ENCODE data around the gene KRTAP19-2.
A peak's percentile ranks its signal among the peaks of the same experiment; 100 is the strongest.

KRTAP19-2 gene, protein sequence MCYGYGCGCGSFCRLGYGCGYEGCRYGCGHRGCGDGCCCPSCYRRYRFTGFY

DNA sequence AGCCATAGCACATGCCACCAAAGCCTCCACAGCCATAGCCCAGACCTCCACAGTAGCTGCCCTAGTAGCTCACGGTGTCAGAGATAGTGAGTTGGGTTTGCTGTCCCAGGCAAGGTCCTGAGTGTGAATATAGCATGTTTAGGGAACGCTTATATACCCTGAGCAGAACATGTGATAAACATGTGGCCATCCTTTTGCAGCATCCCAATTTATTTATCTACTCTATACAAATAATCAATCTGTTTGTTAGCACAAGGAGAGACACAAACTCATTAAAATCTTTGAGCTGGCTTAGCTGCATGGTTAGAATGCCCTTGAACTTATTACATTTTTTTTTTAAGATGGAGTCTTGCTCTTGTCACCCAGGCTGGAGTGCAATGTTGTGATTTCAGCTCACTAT lies at the start of gene KRTAP19-2:
Gene KRTAP19-2, minus strand, starts transcription at position 101 of the 400 bp plus-strand sequence. Its CDS starts 88 bp downstream, at position 13.
- DNase-seq, result no peak

- no peak for DNase-seq
Measured at GRCh38 chr21:30518876-30519275, 31.6 kb upstream of the KRTAP19-2 start.

GRCh38 chr21:30515681-30516080 lies 28.4 kb upstream of the KRTAP19-2 start:
- DNase-seq, result no peak

- peak in 1 of 2 donors; percentile 3 for DNase-seq
Measured at GRCh38 chr21:30505621-30506205, 18.5 kb upstream of the KRTAP19-2 start.

DNA sequence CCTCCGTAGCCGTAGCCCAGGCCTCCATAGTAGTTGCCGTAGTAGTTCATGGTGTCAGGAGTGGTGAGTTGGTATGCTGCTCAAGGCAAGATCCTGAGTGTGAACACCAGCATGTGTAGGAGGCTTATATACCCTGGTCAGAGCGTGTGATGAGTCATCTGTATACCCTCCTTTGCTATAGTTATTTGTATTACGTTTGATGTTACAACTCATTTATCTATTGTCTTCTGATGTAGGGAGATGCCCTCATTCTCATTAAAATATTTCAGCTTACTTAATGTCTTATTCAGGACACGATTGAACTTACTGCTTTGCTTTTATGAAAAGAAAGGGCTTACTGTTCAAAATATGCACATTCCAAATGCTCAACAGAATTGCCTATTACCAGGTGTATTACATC lies 14.8 kb upstream of the KRTAP19-2 start, which contains the start of gene KRTAP19-5:
Gene KRTAP19-5, minus strand, starts transcription at position 101 of the 400 bp plus-strand sequence. Its CDS starts 51 bp downstream, at position 50.
- DNase-seq, result no peak

DNA sequence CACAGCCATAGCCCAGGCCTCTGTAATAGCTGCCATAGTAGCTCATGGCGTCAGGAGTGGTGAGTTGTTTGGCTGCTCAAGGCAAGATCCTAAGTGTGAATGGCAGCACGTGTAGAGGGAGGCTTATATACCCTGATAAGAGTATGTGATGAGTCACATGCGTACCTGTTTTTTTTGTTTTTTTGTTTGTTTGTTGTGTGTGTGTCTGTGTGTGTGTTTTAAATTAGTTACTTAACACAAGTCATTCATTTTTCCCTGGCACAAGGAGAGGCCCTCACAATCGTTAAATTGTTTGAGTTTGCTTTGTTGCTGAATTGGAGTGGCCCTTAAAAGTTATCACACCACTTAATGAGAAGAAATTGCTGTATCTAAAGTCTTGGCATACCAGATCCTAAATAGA lies 9.8 kb upstream of the KRTAP19-2 start, which contains the start of gene KRTAP19-4:
Gene KRTAP19-4, minus strand, starts transcription at position 101 of the 400 bp plus-strand sequence. Its CDS starts 55 bp downstream, at position 46.
- no peak for DNase-seq

GRCh38 chr21:30491963-30492428 lies 4.8 kb upstream of the KRTAP19-2 start, which contains the start of gene KRTAP19-3:
Gene KRTAP19-3 (minus strand): TSS chr21:30492013. CDS start chr21:30491957, 56 bp downstream.
- no peak for DNase-seq

GRCh38 chr21:30486180-30486579 lies 1.1 kb downstream of the KRTAP19-2 start:
- DNase-seq, result no peak

DNA sequence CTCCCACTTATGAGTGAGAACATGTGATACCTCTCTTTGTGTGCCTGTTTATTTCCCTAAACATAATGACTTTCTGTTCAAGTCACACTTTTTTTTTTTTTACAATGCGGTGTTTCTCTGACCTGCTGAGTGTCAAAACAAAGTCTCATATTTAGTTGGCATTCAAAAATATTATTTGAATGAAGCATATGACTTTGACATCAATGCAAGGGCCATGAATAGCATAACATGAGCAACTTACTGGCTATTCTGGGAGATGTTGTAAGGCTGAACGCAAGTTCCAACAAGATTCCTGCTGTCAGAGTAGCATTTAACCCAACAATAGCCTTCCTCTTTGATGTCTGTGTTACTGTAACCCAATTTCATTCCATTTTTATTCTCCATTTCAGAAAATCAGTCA lies 5.1 kb downstream of the KRTAP19-2 start:
- no peak for DNase-seq

- no peak for DNase-seq
Measured at GRCh38 chr21:30480145-30480544, 7.1 kb downstream of the KRTAP19-2 start, which contains the start of gene KRTAP19-1. Gene KRTAP19-1 (minus strand): TSS chr21:30480367. CDS start chr21:30480317, 50 bp downstream.

DNA sequence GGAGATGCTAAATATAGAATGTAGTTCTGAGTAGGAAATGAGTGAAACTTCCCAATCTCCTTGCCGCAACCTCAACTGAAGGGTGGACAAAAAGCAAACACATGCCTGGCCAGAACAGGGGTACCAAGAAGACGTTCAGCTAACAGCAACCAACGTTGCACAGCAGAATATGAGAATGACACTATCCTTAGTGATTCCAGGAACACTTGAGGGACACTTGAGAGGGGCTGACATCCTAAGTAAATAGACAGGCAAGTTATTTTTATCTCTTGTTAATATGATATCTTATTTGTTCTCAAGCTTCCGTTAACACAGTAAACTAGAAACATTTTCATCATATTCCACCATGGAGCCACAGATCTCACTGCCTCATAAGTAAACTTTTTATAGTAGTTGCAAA lies 8.0 kb downstream of the KRTAP19-2 start:
- no peak for DNase-seq

GRCh38 chr21:30478004-30478403 lies 9.2 kb downstream of the KRTAP19-2 start:
- no peak for DNase-seq

GRCh38 chr21:30468900-30469714 lies 18.1 kb downstream of the KRTAP19-2 start:
- no peak for DNase-seq

DNA sequence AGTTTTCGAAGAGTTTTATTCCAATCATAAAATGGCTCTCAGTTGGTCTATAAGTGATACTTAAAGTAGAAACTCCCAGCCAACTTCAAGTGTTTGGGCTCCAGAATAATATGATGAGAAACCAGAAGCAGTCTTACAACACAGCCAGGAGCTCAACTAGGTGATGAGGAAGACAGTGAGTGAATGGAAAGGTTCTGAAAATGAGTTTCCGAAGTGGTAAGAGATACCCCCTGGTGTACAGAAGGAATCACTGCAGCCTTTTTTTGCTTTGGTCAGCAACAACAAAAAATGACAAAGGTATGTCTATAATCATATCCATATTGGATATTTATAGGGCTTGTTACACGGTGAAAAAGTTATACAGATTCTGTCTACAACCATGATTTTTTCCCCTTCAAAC lies 23.5 kb downstream of the KRTAP19-2 start:
- no peak for DNase-seq

- DNase-seq, result no peak
Measured at GRCh38 chr21:30448514-30448913, 38.7 kb downstream of the KRTAP19-2 start.

DNA sequence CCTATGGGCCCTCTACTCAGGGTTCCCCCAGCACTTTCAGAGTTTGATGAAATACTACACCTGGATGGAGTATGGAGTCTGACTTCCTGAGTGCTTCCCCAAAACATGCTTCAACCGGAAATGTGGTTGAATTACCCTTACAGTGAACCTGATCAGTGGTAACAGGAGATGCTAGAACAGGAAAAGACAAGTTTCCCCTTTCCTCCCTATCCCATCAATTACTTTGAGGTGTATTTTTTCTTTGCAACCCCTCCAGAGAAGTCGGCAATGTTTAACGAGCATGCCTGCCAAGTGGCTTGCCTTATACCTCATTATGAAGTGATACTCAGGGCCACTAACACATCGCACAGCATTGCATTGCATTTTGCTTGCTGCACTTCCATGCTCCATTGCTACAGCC lies 40.2 kb downstream of the KRTAP19-2 start:
- DNase-seq, result no peak

GRCh38 chr21:30444204-30444603 lies 43.0 kb downstream of the KRTAP19-2 start:
- DNase-seq, result no peak

- no peak for DNase-seq
Measured at GRCh38 chr21:30443226-30443625, 44.0 kb downstream of the KRTAP19-2 start.

DNA sequence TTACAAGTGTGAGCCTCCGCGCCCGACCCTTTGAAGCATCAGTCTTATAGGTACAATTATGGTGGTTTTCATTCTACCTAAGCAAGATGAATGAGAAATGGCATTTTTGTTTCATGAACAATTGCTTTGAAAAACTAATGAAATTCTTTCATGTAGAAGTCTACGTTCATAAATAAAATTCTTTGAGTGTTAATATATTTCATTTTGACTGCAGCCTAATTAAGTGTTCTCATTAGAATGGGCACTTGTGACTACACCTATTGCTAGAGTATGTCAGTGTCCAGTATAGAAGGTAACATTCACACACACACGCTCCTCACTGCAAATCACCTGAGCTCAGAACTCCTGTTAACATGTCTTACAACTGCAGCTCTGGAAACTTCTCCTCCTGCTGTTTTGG lies 47.3 kb downstream of the KRTAP19-2 start, which contains the start of gene KRTAP15-1:
Gene KRTAP15-1, plus strand, starts transcription at position 301 of the 400 bp plus-strand sequence. Its CDS starts 53 bp downstream, at position 354.
- no peak for DNase-seq

Measured in stimulated activated CD4-positive, alpha-beta T cell treated with anti-CD3 and anti-CD28 coated beads, Interleukin-2, amount 100 ng/mL, for 24 hours (primary cell).